HCT116 (cell line): ENCODE measurements around the gene YLPM1. TPM values are rescaled to one million over a fixed set of nuclear protein-coding genes. Genes with fewer than 3 reads are reported as not detected.

Experiments
- ATAC-seq: fragments of 200-7000 bp; cut with Tn5 transposase; 2 replicates; pipeline ENCODE4 v1.9.1; 2020; ENCODE audit warnings: mild to moderate bottlenecking, moderate library complexity
- Bru-seq: library from RNA; stranded (reverse); fragments of 400-500 nt; gene quantifications from one replicate; lab custom pipeline; 2021; lab: Mats Ljungman, UMichigan
- BruChase-seq, 2 experiments: library from RNA; stranded (reverse); fragments of 400-500 nt; gene quantifications; one replicate each; lab custom pipeline; 2021; lab: Mats Ljungman, UMichigan
- BruUV-seq: library from RNA; stranded (reverse); fragments of 400-500 nt; replicated peaks from 2 replicates; lab custom pipeline; 2021; lab: Mats Ljungman, UMichigan
- CTCF ChIA-PET: fragments of 300-600 bp; sonication (Branson Sonifier 250); formaldehyde crosslinking; loops from one replicate; lab custom pipeline; 2021; ENCODE audit warnings: antibody characterized with exemption; lab: Charles Lee
- POLR2A ChIA-PET: fragments of 300-600, 350-600 bp; sonication (Branson Sonifier 250); formaldehyde crosslinking; loops from one replicate; lab custom pipeline; 2021; ENCODE audit warnings: antibody characterized with exemption; lab: Charles Lee
- RAD21 ChIA-PET, 2 experiments: fragments of 300-600 bp; sonication (Branson Sonifier 250); formaldehyde crosslinking; loops; one replicate each; lab custom pipeline; 2023; ENCODE audit warnings: low total read pairs in 2 of 2; ENCODE audit not compliant: uncharacterized antibody in 2 of 2, unreplicated experiment in 2 of 2, low non-redundant PET in 1 of 2; lab: Charles Lee
- DNase-seq: peaks from one replicate; pipeline ENCODE4 v3.0.0-alpha.2; 2010; ENCODE audit warnings: low read depth, low spot score
- H2AFZ ChIP-seq: fragments of 200-600 bp; shearing (Covaris generic), sonication (generic); 2 replicates; pipeline ENCODE4 v1.6.1; 2017; ENCODE audit warnings: low read depth, mixed run types, mixed read lengths, antibody characterized with exemption, low read length; ENCODE audit not compliant: poor library complexity, severe bottlenecking
- H3K27ac ChIP-seq: 2 replicates; pipeline ENCODE4 v1.5.1; 2012; ENCODE audit warnings: low read depth, low read length
- H3K27me3 ChIP-seq: fragments of 200-600 bp; sonication (generic); 2 replicates; pipeline ENCODE4 v1.6.1; 2016; ENCODE audit warnings: mixed run types, low read length, mixed read lengths; ENCODE audit not compliant: insufficient read depth
- H3K36me3 ChIP-seq, 2 experiments: fragments of 200-500 bp in 1 of 2; fragments of 200-600 bp in 1 of 2; sonication (Bioruptor generic) in 1 of 2; sonication (generic) in 1 of 2; 2 replicates each; pipeline versions ENCODE4 v1.5.1 to v1.6.1; 2014 to 2016; ENCODE audit warnings: low read length in 2 of 2, inconsistent platforms in 1 of 2, mixed read lengths in 1 of 2, mixed run types in 1 of 2; ENCODE audit not compliant: insufficient read depth in 2 of 2, control insufficient read depth in 1 of 2
- H3K4me1 ChIP-seq, 2 experiments: fragments of 200-600 bp in 1 of 2; sonication (generic) in 1 of 2; 2 replicates each; pipeline versions ENCODE4 v1.5.1 to v1.6.1; 2012 to 2017; ENCODE audit warnings: low read length in 2 of 2, inconsistent platforms in 1 of 2, mild to moderate bottlenecking in 1 of 2, mixed read lengths in 1 of 2, mixed run types in 1 of 2, moderate library complexity in 1 of 2; ENCODE audit not compliant: insufficient read depth in 2 of 2, control insufficient read depth in 1 of 2
- H3K4me2 ChIP-seq: fragments of 200-600 bp; sonication (generic); 2 replicates; pipeline ENCODE4 v1.6.1; 2017; ENCODE audit warnings: mixed run types, low read length, mixed read lengths
- H3K4me3 ChIP-seq, 2 experiments: fragments of 200-600 bp in 1 of 2; sonication (generic) in 1 of 2; replicated peaks in 1 of 2; 2 replicates each; pipeline ENCODE4 v1.5.1; 2011 to 2016; ENCODE audit warnings: low read length in 2 of 2, control low read depth in 1 of 2, low read depth in 1 of 2, mild to moderate bottlenecking in 1 of 2, mixed read lengths in 1 of 2, mixed run types in 1 of 2
- H3K79me2 ChIP-seq: fragments of 200-600 bp; sonication (generic); 2 replicates; pipeline ENCODE4 v1.6.1; 2017; ENCODE audit warnings: mild to moderate bottlenecking, mixed run types, low read length, moderate library complexity, mixed read lengths; ENCODE audit not compliant: insufficient read depth
- H3K9ac ChIP-seq: fragments of 200-600 bp; sonication (generic); 2 replicates; pipeline ENCODE4 v1.6.1; 2016; ENCODE audit warnings: low read length, mixed read lengths
- H3K9me2 ChIP-seq: fragments of 200-600 bp; sonication (generic), shearing (Covaris generic); 2 replicates; pipeline ENCODE4 v1.6.1; 2017; ENCODE audit warnings: mixed run types, mild to moderate bottlenecking, moderate library complexity; ENCODE audit not compliant: insufficient read depth
- H3K9me3 ChIP-seq, 2 experiments: fragments of 200-500 bp in 1 of 2; fragments of 200-600 bp in 1 of 2; sonication (Bioruptor generic) in 1 of 2; sonication (generic) in 1 of 2; 2 replicates each; pipeline ENCODE4 v1.6.1; 2014 to 2017; ENCODE audit warnings: low read length in 2 of 2, mixed read lengths in 2 of 2, inconsistent platforms in 1 of 2, low read depth in 1 of 2, mild to moderate bottlenecking in 1 of 2, mixed run types in 1 of 2, moderate library complexity in 1 of 2; ENCODE audit not compliant: control insufficient read depth in 1 of 2, insufficient read depth in 1 of 2
- H4K20me1 ChIP-seq: fragments of 200-600 bp; sonication (generic), shearing (Covaris generic); 2 replicates; pipeline ENCODE4 v1.6.1; 2017; ENCODE audit warnings: mixed run types, mild to moderate bottlenecking, moderate library complexity; ENCODE audit not compliant: insufficient read depth
- ATF3 ChIP-seq: IDR thresholded peaks from 2 replicates; pipeline ENCODE4 v1.6.1; 2012
- CBX3 ChIP-seq: IDR thresholded peaks from 2 replicates; pipeline ENCODE4 v1.6.1; 2012; ENCODE audit warnings: low read depth
- CEBPB ChIP-seq: IDR thresholded peaks from 2 replicates; pipeline ENCODE4 v1.6.1; 2012; ENCODE audit warnings: low read depth
- CTCF ChIP-seq, 3 experiments: fragments of 200-600 bp in 1 of 3; sonication (generic) in 1 of 3; IDR thresholded peaks in 2 of 3; conservative IDR thresholded peaks in 1 of 3; 2 replicates each; pipeline ENCODE4 v1.5.1; 2012 to 2017; ENCODE audit warnings: low read depth in 2 of 3, low read length in 2 of 3, antibody characterized with exemption in 1 of 3, borderline replicate concordance in 1 of 3, control low read depth in 1 of 3, mild to moderate bottlenecking in 1 of 3, mixed read lengths in 1 of 3, mixed run types in 1 of 3, moderate library complexity in 1 of 3; ENCODE audit not compliant: insufficient read depth in 1 of 3
- EGR1 ChIP-seq: IDR thresholded peaks from 2 replicates; pipeline ENCODE4 v1.6.1; 2012; ENCODE audit warnings: low read depth
- ELF1 ChIP-seq: IDR thresholded peaks from 2 replicates; pipeline ENCODE4 v1.6.1; 2012; ENCODE audit warnings: low read depth, borderline replicate concordance
- EZH2phosphoT487 ChIP-seq: fragments of 200-600 bp; IDR thresholded peaks from 2 replicates; pipeline ENCODE4 v1.6.1; 2018; ENCODE audit warnings: antibody characterized with exemption, borderline replicate concordance
- FOSL1 ChIP-seq: IDR thresholded peaks from 2 replicates; pipeline ENCODE4 v1.6.1; 2012; ENCODE audit warnings: low read depth
- JUND ChIP-seq: IDR thresholded peaks from 2 replicates; pipeline ENCODE4 v1.6.1; 2012
- MAX ChIP-seq: IDR thresholded peaks from 2 replicates; pipeline ENCODE4 v1.6.1; 2012
- POLR2AphosphoS5 ChIP-seq: IDR thresholded peaks from 2 replicates; pipeline ENCODE4 v1.6.1; 2011; ENCODE audit warnings: mild to moderate bottlenecking, low read depth, low read length, moderate library complexity
- RAD21 ChIP-seq: IDR thresholded peaks from 2 replicates; pipeline ENCODE4 v1.6.1; 2012; ENCODE audit warnings: low read depth, mild to moderate bottlenecking
- SIN3A ChIP-seq: IDR thresholded peaks from 2 replicates; pipeline ENCODE4 v1.6.1; 2012; ENCODE audit warnings: low read depth
- SP1 ChIP-seq: IDR thresholded peaks from 2 replicates; pipeline ENCODE4 v1.6.1; 2012; ENCODE audit warnings: low read depth
- SRF ChIP-seq: IDR thresholded peaks from 2 replicates; pipeline ENCODE4 v1.6.1; 2012; ENCODE audit warnings: low read depth
- TCF7L2 ChIP-seq: IDR thresholded peaks from 2 replicates; pipeline ENCODE4 v1.7.0; 2011; ENCODE audit warnings: borderline replicate concordance, inconsistent platforms; ENCODE audit not compliant: insufficient read depth, insufficient read length; ENCODE audit errors: extremely low read depth
- YY1 ChIP-seq: IDR thresholded peaks from 2 replicates; pipeline ENCODE4 v1.6.1; 2011; ENCODE audit warnings: low read length, low read depth, moderate library complexity, mild to moderate bottlenecking; ENCODE audit not compliant: insufficient replicate concordance; ENCODE audit errors: extremely low read depth
- ZBTB33 ChIP-seq: IDR thresholded peaks from 2 replicates; pipeline ENCODE4 v1.6.1; 2011; ENCODE audit warnings: mild to moderate bottlenecking, low read length, moderate library complexity; ENCODE audit not compliant: insufficient replicate concordance; ENCODE audit errors: extremely low read depth
- ZFX ChIP-seq: fragments of 450-650 bp; IDR thresholded peaks from 2 replicates; pipeline ENCODE4 v1.6.1; 2017
- intact Hi-C: fragments of 100-400 bp; cut with micrococcal nuclease; formaldehyde crosslinking; loops from 2 replicates; pipeline ENCODE4 v1.10.0; 2022
- long read RNA-seq: library from polyadenylated mRNA; unstranded; transcript quantifications from one replicate; pipeline ENCODE4 v2.0.0, GENCODE V29; 2021; ENCODE audit not compliant: unreplicated experiment
- polyA plus RNA-seq: library from polyadenylated mRNA; unstranded; fragments of >200 nt; gene quantifications from 2 replicates; pipeline ENCODE4 v1.2.1, GENCODE V29; 2012; ENCODE audit warnings: missing spikeins
- total RNA-seq: library from RNA; stranded (reverse); gene quantifications from one replicate; pipeline ENCODE4 v1.2.1, GENCODE V29; 2021; ENCODE audit not compliant: unreplicated experiment

Gene YLPM1
- total RNA-seq (55.1 TPM), Bru-seq, nascent RNA (percentile 86 among the genes with signal in this experiment), BruChase-seq, experiment 1, labeled RNA remaining after a 6-hour chase (percentile 87 among the genes with signal in this experiment), BruChase-seq, experiment 2, labeled RNA remaining after a 2-hour chase (percentile 88 among the genes with signal in this experiment)
- 17.7 and 25.1 TPM in 2 replicates for polyA plus RNA-seq
- long read RNA-seq, full-length matches to known transcripts: 2 of 57 reads
- long read RNA-seq, partial matches to known transcripts: 53 of 57 reads
- long read RNA-seq, other reads (novel, unspliced or antisense): 2 of 57 reads

- peaks cover 10 to 20% of the 10 kb centered on the region in 2 experiments for H3K4me1 ChIP-seq
- RAD21 ChIA-PET: interaction anchor here in 1 of 2 experiments (1.2 kb wide), 1 partner anchor 232 kb away, joined by 3 read pairs; no protein-coding TSS in a partner anchor
- H3K36me3 ChIP-seq: peaks cover 5 to 7% of the 10 kb centered on the region in 2 experiments; a peak in 1 of 4 replicates
- peak within 1 kb of the TSS; percentile 70 for H3K27ac ChIP-seq
- peak within 1 kb of the TSS; percentile 94 for H3K9ac ChIP-seq
- no TSS peak for BruUV-seq
- POLR2A ChIA-PET: interaction anchor here (0.6 to 1.2 kb wide), 3 partner anchors 9 to 146 kb away, joined by 3 to 5 read pairs (median 3); no protein-coding TSS in a partner anchor
- peak within 1 kb of the TSS; percentile 97 for H2AFZ ChIP-seq
- no peaks in the 10 kb centered on the region for H3K9me3 ChIP-seq
- H3K27me3 ChIP-seq: no peaks in the 10 kb centered on the region
- intact Hi-C loops: no loop called here
- H3K9me2 ChIP-seq: no peaks in the 10 kb centered on the region
- peak; percentile 97 for ATAC-seq
- peak; percentile 96 for DNase-seq
- peak within 1 kb of the TSS; percentile 78 for H3K4me2 ChIP-seq
- H3K4me3 ChIP-seq: peak within 1 kb of the TSS; percentile 78 to 82
- CTCF ChIA-PET: interaction anchor here (0.7 to 1.0 kb wide), 2 partner anchors 14 to 154 kb away, joined by 3 to 4 read pairs; no protein-coding TSS in a partner anchor
- H3K79me2 ChIP-seq: peaks cover 50% of the 10 kb centered on the region
- no peaks in the 10 kb centered on the region; the same call in 1 of the 2 replicates for H4K20me1 ChIP-seq
- peak; percentile 26 to 52 (median 33); a peak in 4 of 6 replicates for TF ChIP-seq CTCF (IDR thresholded peaks at IDR 0.05 in 2 of 3, conservative IDR thresholded peaks at IDR 0.05 in 1 of 3; ENCODE audit: borderline replicate concordance in 1 of 3, insufficient read depth in 1 of 3, low read depth in 2 of 3, low read length in 2 of 3)
- TF ChIP-seq ATF3: no peak
- TF ChIP-seq ZBTB33: peak; percentile 14
- TF ChIP-seq SIN3A: peak; percentile 75
- TF ChIP-seq YY1: peak; percentile 74
- TF ChIP-seq CBX3: peak; percentile 85; the same call in 1 of the 2 replicates
- TF ChIP-seq ELF1: no peak; the same call in 1 of the 2 replicates
- peak; percentile 98 for TF ChIP-seq POLR2AphosphoS5
- TF ChIP-seq FOSL1: no peak
- TF ChIP-seq TCF7L2: peak; percentile 29
- peak; percentile 64; the same call in 1 of the 2 replicates for TF ChIP-seq MAX
- no peak for TF ChIP-seq EZH2phosphoT487
- 0 out of 2 replicates have a peak, but pooled peaks have one; percentile 2 for TF ChIP-seq CEBPB
- TF ChIP-seq RAD21: no peak
- TF ChIP-seq EGR1: peak; percentile 62; the same call in 1 of the 2 replicates
- no peak; the same call in 1 of the 2 replicates for TF ChIP-seq SRF
- no peak for TF ChIP-seq JUND
- no peak for TF ChIP-seq SP1
- TF ChIP-seq ZFX: peak; percentile 98
These were observed at the start of gene YLPM1 for GRCh38 chr14:74762917-74763802. Gene YLPM1, plus strand, starts transcription at chr14:74763316. Its CDS starts 174 bp downstream, at chr14:74763490.
